Activated CD8-positive, alpha-beta T cell treated with anti-CD3 and anti-CD28 coated beads for 36 hours (primary cell): ENCODE measurements around the gene TMEM39A. TPM values are rescaled to one million over a fixed set of nuclear protein-coding genes. Genes with fewer than 3 reads are reported as not detected.

ENCODE experiments used
- ATAC-seq: fragments of 200-7000 bp; cut with Tn5 transposase; one replicate; pipeline ENCODE4 v1.10.0; 2021; ENCODE audit warnings: mild to moderate bottlenecking, moderate library complexity
- CTCF ChIA-PET: fragments of 350-600 bp; sonication (Branson Sonifier 250); formaldehyde crosslinking; loops from one replicate; lab custom pipeline; 2021; ENCODE audit warnings: antibody characterized with exemption; lab: Charles Lee
- POLR2A ChIA-PET: fragments of 350-600 bp; sonication (Branson Sonifier 250); formaldehyde crosslinking; loops from one replicate; lab custom pipeline; 2021; ENCODE audit warnings: antibody characterized with exemption; lab: Charles Lee
- DNase-seq: peaks from one replicate; pipeline ENCODE4 v3.0.0-alpha.2; 2020
- H3K27ac Mint-ChIP-seq: one replicate; pipeline ENCODE4 v1.8.0; 2021; ENCODE audit warnings: mild to moderate bottlenecking, mixed read lengths
- H3K27me3 Mint-ChIP-seq: one replicate; pipeline ENCODE4 v1.8.0; 2021; ENCODE audit warnings: mixed read lengths
- H3K36me3 Mint-ChIP-seq: one replicate; pipeline ENCODE4 v1.8.0; 2021; ENCODE audit warnings: low read depth, mixed read lengths
- H3K4me1 Mint-ChIP-seq: one replicate; pipeline ENCODE4 v1.8.0; 2021; ENCODE audit warnings: low read depth, mixed read lengths
- H3K4me3 Mint-ChIP-seq: one replicate; pipeline ENCODE4 v1.8.0; 2021; ENCODE audit warnings: mild to moderate bottlenecking, moderate library complexity, mixed read lengths
- H3K9me3 Mint-ChIP-seq: one replicate; pipeline ENCODE4 v1.8.0; 2021; ENCODE audit warnings: mixed read lengths
- CTCF ChIP-seq: fragments of 200-600 bp; IDR thresholded peaks from one replicate; pipeline ENCODE4 v1.8.0; 2022; ENCODE audit warnings: antibody characterized with exemption, mild to moderate bottlenecking
- intact Hi-C: fragments of 100-400 bp; cut with micrococcal nuclease; formaldehyde crosslinking; loops from one replicate; pipeline ENCODE4 v1.10.0; 2022
- total RNA-seq, 2 experiments: library from RNA; stranded (reverse); gene quantifications; one replicate each; pipeline ENCODE4 v1.2.3, GENCODE V29; 2021

The TMEM39A gene
- total RNA-seq, 2 experiments from 2014 or later = 26.0 to 30.7 TPM

GRCh38 chr3:119485563-119485962 lies 22.1 kb upstream of the TMEM39A start:
- ATAC-seq (no peak), DNase-seq (no peak)
- ChIA-PET POLR2A (interaction anchor here (1.4 to 1.8 kb wide), 2 partner anchors 14 to 17 kb away, joined by 4 read pairs; partner anchors contain the start of gene POGLUT1), CTCF (no interaction called here)
- Mint-ChIP-seq H3K36me3 (peaks cover 14% of the 10 kb centered on the region), H3K27ac (no peak overlapping the region), H3K27me3 (no peaks in the 10 kb centered on the region), H3K4me3 (no peak overlapping the region), H3K9me3 (no peaks in the 10 kb centered on the region), H3K4me1 (no peaks in the 10 kb centered on the region)
- TF ChIP-seq CTCF = no peak
- intact Hi-C loops = no loop called here

- ATAC-seq (no peak), DNase-seq (no peak)
- Mint-ChIP-seq H3K27me3 (no peaks in the 10 kb centered on the region), H3K36me3 (peaks cover 22% of the 10 kb centered on the region), H3K9me3 (no peaks in the 10 kb centered on the region), H3K27ac (no peak overlapping the region), H3K4me1 (no peaks in the 10 kb centered on the region), H3K4me3 (no peak overlapping the region)
- ChIA-PET CTCF (no interaction called here), POLR2A (no interaction called here)
- no peak for TF ChIP-seq CTCF
- intact Hi-C loops = no loop called here
Observed at GRCh38 chr3:119483101-119483500, 19.7 kb upstream of the TMEM39A start.

GRCh38 chr3:119481079-119481478 lies 17.7 kb upstream of the TMEM39A start:
- no peak for TF ChIP-seq CTCF
- DNase-seq (no peak), ATAC-seq (no peak)
- ChIA-PET CTCF (no interaction called here), POLR2A (interaction anchor here (1.1 kb wide), 1 partner anchor 17 kb away, joined by 3 read pairs; no protein-coding TSS in a partner anchor)
- H3K27me3 Mint-ChIP-seq = no peaks in the 10 kb centered on the region
- H3K9me3 Mint-ChIP-seq = no peaks in the 10 kb centered on the region
- H3K4me3 Mint-ChIP-seq = no peak overlapping the region
- H3K36me3 Mint-ChIP-seq = peaks cover 21% of the 10 kb centered on the region
- H3K27ac Mint-ChIP-seq = no peak overlapping the region
- H3K4me1 Mint-ChIP-seq = no peaks in the 10 kb centered on the region
- intact Hi-C loops = no loop called here

GRCh38 chr3:119470866-119471265 lies 7.5 kb upstream of the TMEM39A start:
- no peak for ATAC-seq
- H3K4me3 Mint-ChIP-seq = peak overlapping the region; percentile 95
- H3K36me3 Mint-ChIP-seq = peaks cover 25% of the 10 kb centered on the region
- ChIA-PET CTCF (interaction anchor here (1.5 to 3.1 kb wide), 3 partner anchors 30 to 230 kb away, joined by 3 to 10 read pairs (median 4); partner anchors contain the start of gene B4GALT4), POLR2A (interaction anchor here (1.1 to 1.5 kb wide), 2 partner anchors 28 to 81 kb away, joined by 3 to 4 read pairs; partner anchors contain the start of gene TIMMDC1)
- DNase-seq = no peak
- no peaks in the 10 kb centered on the region for H3K27me3 Mint-ChIP-seq
- peak overlapping the region; percentile 97 for H3K27ac Mint-ChIP-seq
- intact Hi-C loops = no loop called here
- no peak for TF ChIP-seq CTCF
- H3K9me3 Mint-ChIP-seq = no peaks in the 10 kb centered on the region
- H3K4me1 Mint-ChIP-seq = peaks cover 35% of the 10 kb centered on the region

- ATAC-seq (no peak), DNase-seq (no peak)
- Mint-ChIP-seq H3K27ac (peak overlapping the region; percentile 97), H3K4me3 (peak overlapping the region; percentile 95), H3K4me1 (peaks cover 35% of the 10 kb centered on the region), H3K36me3 (peaks cover 22% of the 10 kb centered on the region), H3K27me3 (no peaks in the 10 kb centered on the region), H3K9me3 (no peaks in the 10 kb centered on the region)
- TF ChIP-seq CTCF = no peak
- ChIA-PET CTCF (interaction anchor here (1.1 to 3.1 kb wide), 4 partner anchors 10 to 229 kb away, joined by 3 to 10 read pairs (median 4); partner anchors contain the start of gene B4GALT4), POLR2A (interaction anchor here (0.6 to 2.3 kb wide), 12 partner anchors 8 to 339 kb away, joined by 3 to 9 read pairs (median 4); partner anchors contain the start of gene TIMMDC1)
- intact Hi-C loops = loop anchor here (10.0 kb wide), 2 partner anchors 175 to 205 kb away; partner anchors contain the start of genes ARHGAP31 and COX17
Observed at GRCh38 chr3:119469418-119470189, 6.2 kb upstream of the TMEM39A start.
